Measurements from ENCODE around the gene STK11.

GRCh38 chr19:1222394-1222793 lies 16.8 kb downstream of the STK11 start:
- TF ChIP-seq TCF12 (IDR thresholded peaks at IDR 0.05): no peak
- no peak for TF ChIP-seq USF1 (IDR thresholded peaks at IDR 0.05; ENCODE audit: borderline replicate concordance, low read depth)
- TF ChIP-seq RCOR1 (IDR thresholded peaks at IDR 0.05; ENCODE audit: low read length): no peak
- no peak for TF ChIP-seq POLR2AphosphoS5 (IDR thresholded peaks at IDR 0.05; ENCODE audit: low read depth, low read length)
- TF ChIP-seq EP300 (IDR thresholded peaks at IDR 0.05; ENCODE audit: borderline replicate concordance in 1 of 2, low read depth in 1 of 2, low read length in 1 of 2): no peak
- TF ChIP-seq, protein P1, sequence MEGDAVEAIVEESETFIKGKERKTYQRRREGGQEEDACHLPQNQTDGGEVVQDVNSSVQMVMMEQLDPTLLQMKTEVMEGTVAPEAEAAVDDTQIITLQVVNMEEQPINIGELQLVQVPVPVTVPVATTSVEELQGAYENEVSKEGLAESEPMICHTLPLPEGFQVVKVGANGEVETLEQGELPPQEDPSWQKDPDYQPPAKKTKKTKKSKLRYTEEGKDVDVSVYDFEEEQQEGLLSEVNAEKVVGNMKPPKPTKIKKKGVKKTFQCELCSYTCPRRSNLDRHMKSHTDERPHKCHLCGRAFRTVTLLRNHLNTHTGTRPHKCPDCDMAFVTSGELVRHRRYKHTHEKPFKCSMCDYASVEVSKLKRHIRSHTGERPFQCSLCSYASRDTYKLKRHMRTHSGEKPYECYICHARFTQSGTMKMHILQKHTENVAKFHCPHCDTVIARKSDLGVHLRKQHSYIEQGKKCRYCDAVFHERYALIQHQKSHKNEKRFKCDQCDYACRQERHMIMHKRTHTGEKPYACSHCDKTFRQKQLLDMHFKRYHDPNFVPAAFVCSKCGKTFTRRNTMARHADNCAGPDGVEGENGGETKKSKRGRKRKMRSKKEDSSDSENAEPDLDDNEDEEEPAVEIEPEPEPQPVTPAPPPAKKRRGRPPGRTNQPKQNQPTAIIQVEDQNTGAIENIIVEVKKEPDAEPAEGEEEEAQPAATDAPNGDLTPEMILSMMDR (IDR thresholded peaks at IDR 0.05): no peak
- no peak for TF ChIP-seq SIN3A (IDR thresholded peaks at IDR 0.05; ENCODE audit: borderline replicate concordance, low read depth, low read length)
- TF ChIP-seq MXI1 (IDR thresholded peaks at IDR 0.05; ENCODE audit: low read depth, low read length): no peak
- no peak for TF ChIP-seq YY1 (IDR thresholded peaks at IDR 0.05; ENCODE audit: low read depth)
- TF ChIP-seq RXRA (IDR thresholded peaks at IDR 0.05; ENCODE audit: borderline replicate concordance, low read depth): no peak

Measured in SK-N-SH (cell line).